OCI-LY1 (cell line): ENCODE results near the gene GALNT10.

Source experiments
- H2AFZ ChIP-seq: fragments of 200-600 bp; sonication (generic), shearing (Covaris generic); 2 replicates; pipeline ENCODE4 v1.6.0; 2014; ENCODE audit warnings: antibody characterized with exemption, mild to moderate bottlenecking, low read length
- H3F3A ChIP-seq: fragments of 200-600 bp; sonication (generic), shearing (Covaris generic); 2 replicates; pipeline ENCODE4 v1.6.0; 2014; ENCODE audit warnings: mild to moderate bottlenecking, antibody characterized with exemption, low read length, moderate library complexity; ENCODE audit not compliant: insufficient read depth
- H3K27ac ChIP-seq: fragments of 200-600 bp; sonication (generic); 2 replicates; pipeline ENCODE4 v1.5.1; 2014; ENCODE audit warnings: low read length, mixed run types, mild to moderate bottlenecking, low read depth; ENCODE audit not compliant: poor library complexity, severe bottlenecking
- H3K27me3 ChIP-seq: fragments of 200-600 bp; sonication (generic); 2 replicates; pipeline ENCODE4 v1.6.0; 2014; ENCODE audit warnings: antibody characterized with exemption, mild to moderate bottlenecking, low read length, moderate library complexity; ENCODE audit not compliant: insufficient read depth
- H3K36me3 ChIP-seq: fragments of 200-600 bp; sonication (generic); 2 replicates; pipeline ENCODE4 v1.6.1; 2014; ENCODE audit warnings: mild to moderate bottlenecking, antibody characterized with exemption, low read length, moderate library complexity, mixed read lengths; ENCODE audit not compliant: insufficient read depth
- H3K4me1 ChIP-seq: fragments of 200-600 bp; sonication (generic); 2 replicates; pipeline ENCODE4 v1.5.1; 2014; ENCODE audit warnings: mild to moderate bottlenecking, low read length, moderate library complexity; ENCODE audit not compliant: insufficient read depth, severe bottlenecking
- H3K4me2 ChIP-seq: fragments of 200-600 bp; sonication (generic), shearing (Covaris generic); 2 replicates; pipeline ENCODE4 v1.6.1; 2014; ENCODE audit warnings: low read length
- H3K4me3 ChIP-seq: fragments of 200-600 bp; sonication (generic); 2 replicates; pipeline ENCODE4 v1.5.1; 2014; ENCODE audit warnings: low read length, low read depth, mild to moderate bottlenecking, mixed read lengths; ENCODE audit not compliant: poor library complexity, severe bottlenecking
- H3K79me2 ChIP-seq: fragments of 200-600 bp; shearing (Covaris generic); 2 replicates; pipeline ENCODE4 v1.6.1; 2016; ENCODE audit warnings: mixed run types, low read length, mixed read lengths; ENCODE audit not compliant: insufficient read depth
- H3K9ac ChIP-seq: fragments of 200-600 bp; sonication (generic), shearing (Covaris generic); 2 replicates; pipeline ENCODE4 v1.6.1; 2014; ENCODE audit warnings: mild to moderate bottlenecking, low read length, mixed read lengths
- H3K9me2 ChIP-seq: fragments of 200-600 bp; sonication (generic), shearing (Covaris generic); 2 replicates; pipeline ENCODE4 v1.6.1; 2014; ENCODE audit warnings: low read depth, mild to moderate bottlenecking, low read length, mixed read lengths
- H3K9me3 ChIP-seq: fragments of 200-600 bp; shearing (Covaris generic); 2 replicates; pipeline ENCODE4 v1.6.1; 2014; ENCODE audit warnings: low read length, mixed read lengths
- H4K20me1 ChIP-seq: fragments of 200-600 bp; sonication (generic), shearing (Covaris generic); 2 replicates; pipeline ENCODE4 v1.6.0; 2016; ENCODE audit warnings: mild to moderate bottlenecking, low read length; ENCODE audit not compliant: insufficient read depth
- CTCF ChIP-seq: fragments of 200-600 bp; sonication (generic), shearing (Covaris generic); IDR thresholded peaks from 2 replicates; pipeline ENCODE4 v1.5.1; 2017; ENCODE audit warnings: mild to moderate bottlenecking, antibody characterized with exemption, low read length, moderate library complexity, mixed read lengths
- EZH2 ChIP-seq: fragments of 200-600 bp; sonication (generic), shearing (Covaris generic); IDR thresholded peaks from 2 replicates; pipeline ENCODE4 v1.8.0; 2017; ENCODE audit warnings: borderline replicate concordance, mixed run types, mild to moderate bottlenecking, antibody characterized with exemption, low read length, moderate library complexity, mixed read lengths

GALNT10 gene

GRCh38 chr5:154223320-154223719, 32.8 kb downstream of the GALNT10 start:
- H3K36me3 ChIP-seq, result no peaks in the 10 kb centered on the region
- no peak overlapping the region for H3K4me2 ChIP-seq
- H3F3A ChIP-seq, result no peaks in the 10 kb centered on the region
- no peaks in the 10 kb centered on the region for H3K4me1 ChIP-seq
- TF ChIP-seq EZH2, result no peak
- no peak for TF ChIP-seq CTCF
- no peak overlapping the region for H3K27ac ChIP-seq
- H2AFZ ChIP-seq, result no peak overlapping the region
- no peaks in the 10 kb centered on the region for H3K9me2 ChIP-seq
- no peak overlapping the region for H3K4me3 ChIP-seq
- no peaks in the 10 kb centered on the region for H3K79me2 ChIP-seq
- no peaks in the 10 kb centered on the region for H3K27me3 ChIP-seq
- H4K20me1 ChIP-seq, result no peaks in the 10 kb centered on the region
- no peak overlapping the region for H3K9ac ChIP-seq
- peaks cover 3% of the 10 kb centered on the region; the same call in 1 of the 2 replicates for H3K9me3 ChIP-seq

- H3K27me3 ChIP-seq, result no peaks in the 10 kb centered on the region
- H3K4me1 ChIP-seq, result no peaks in the 10 kb centered on the region
Measured at GRCh38 chr5:154227090-154227489, 36.6 kb downstream of the GALNT10 start.

GRCh38 chr5:154228696-154229095, 38.2 kb downstream of the GALNT10 start:
- Histone ChIP-seq H3K27ac (no peak overlapping the region), H2AFZ (no peak overlapping the region), H3K36me3 (no peaks in the 10 kb centered on the region), H3K4me2 (no peak overlapping the region), H3K9me2 (no peaks in the 10 kb centered on the region), H3K9me3 (peaks cover 3% of the 10 kb centered on the region; the same call in 1 of the 2 replicates), H3K4me1 (no peaks in the 10 kb centered on the region), H3K79me2 (no peaks in the 10 kb centered on the region), H4K20me1 (no peaks in the 10 kb centered on the region), H3F3A (no peaks in the 10 kb centered on the region), H3K27me3 (no peaks in the 10 kb centered on the region), H3K9ac (no peak overlapping the region), H3K4me3 (no peak overlapping the region)
- TF ChIP-seq CTCF (no peak), EZH2 (no peak)

More at GRCh38 chr5:154227090-154227489, 36.6 kb downstream of the GALNT10 start:
- Histone ChIP-seq H3K9me2 (no peaks in the 10 kb centered on the region), H3K4me2 (no peak overlapping the region), H3K9ac (no peak overlapping the region), H3K9me3 (peaks cover 3% of the 10 kb centered on the region; the same call in 1 of the 2 replicates), H3K79me2 (no peaks in the 10 kb centered on the region), H3K27ac (no peak overlapping the region), H3K36me3 (no peaks in the 10 kb centered on the region), H2AFZ (no peak overlapping the region), H3K4me3 (no peak overlapping the region), H4K20me1 (no peaks in the 10 kb centered on the region), H3F3A (no peaks in the 10 kb centered on the region)
- TF ChIP-seq EZH2 (no peak), CTCF (no peak)
